OCI-LY1 (cell line): ENCODE data around the gene FMN1.

Experiments used
- H2AFZ ChIP-seq: fragments of 200-600 bp; sonication (generic), shearing (Covaris generic); 2 replicates; pipeline ENCODE4 v1.6.0; 2014; ENCODE audit warnings: antibody characterized with exemption, mild to moderate bottlenecking, low read length
- H3F3A ChIP-seq: fragments of 200-600 bp; sonication (generic), shearing (Covaris generic); 2 replicates; pipeline ENCODE4 v1.6.0; 2014; ENCODE audit warnings: mild to moderate bottlenecking, antibody characterized with exemption, low read length, moderate library complexity; ENCODE audit not compliant: insufficient read depth
- H3K27ac ChIP-seq: fragments of 200-600 bp; sonication (generic); 2 replicates; pipeline ENCODE4 v1.5.1; 2014; ENCODE audit warnings: low read length, mixed run types, mild to moderate bottlenecking, low read depth; ENCODE audit not compliant: poor library complexity, severe bottlenecking
- H3K27me3 ChIP-seq: fragments of 200-600 bp; sonication (generic); 2 replicates; pipeline ENCODE4 v1.6.0; 2014; ENCODE audit warnings: antibody characterized with exemption, mild to moderate bottlenecking, low read length, moderate library complexity; ENCODE audit not compliant: insufficient read depth
- H3K36me3 ChIP-seq: fragments of 200-600 bp; sonication (generic); 2 replicates; pipeline ENCODE4 v1.6.1; 2014; ENCODE audit warnings: mild to moderate bottlenecking, antibody characterized with exemption, low read length, moderate library complexity, mixed read lengths; ENCODE audit not compliant: insufficient read depth
- H3K4me1 ChIP-seq: fragments of 200-600 bp; sonication (generic); 2 replicates; pipeline ENCODE4 v1.5.1; 2014; ENCODE audit warnings: mild to moderate bottlenecking, low read length, moderate library complexity; ENCODE audit not compliant: insufficient read depth, severe bottlenecking
- H3K4me2 ChIP-seq: fragments of 200-600 bp; sonication (generic), shearing (Covaris generic); 2 replicates; pipeline ENCODE4 v1.6.1; 2014; ENCODE audit warnings: low read length
- H3K4me3 ChIP-seq: fragments of 200-600 bp; sonication (generic); 2 replicates; pipeline ENCODE4 v1.5.1; 2014; ENCODE audit warnings: low read length, low read depth, mild to moderate bottlenecking, mixed read lengths; ENCODE audit not compliant: poor library complexity, severe bottlenecking
- H3K79me2 ChIP-seq: fragments of 200-600 bp; shearing (Covaris generic); 2 replicates; pipeline ENCODE4 v1.6.1; 2016; ENCODE audit warnings: mixed run types, low read length, mixed read lengths; ENCODE audit not compliant: insufficient read depth
- H3K9ac ChIP-seq: fragments of 200-600 bp; sonication (generic), shearing (Covaris generic); 2 replicates; pipeline ENCODE4 v1.6.1; 2014; ENCODE audit warnings: mild to moderate bottlenecking, low read length, mixed read lengths
- H3K9me2 ChIP-seq: fragments of 200-600 bp; sonication (generic), shearing (Covaris generic); 2 replicates; pipeline ENCODE4 v1.6.1; 2014; ENCODE audit warnings: low read depth, mild to moderate bottlenecking, low read length, mixed read lengths
- H3K9me3 ChIP-seq: fragments of 200-600 bp; shearing (Covaris generic); 2 replicates; pipeline ENCODE4 v1.6.1; 2014; ENCODE audit warnings: low read length, mixed read lengths
- H4K20me1 ChIP-seq: fragments of 200-600 bp; sonication (generic), shearing (Covaris generic); 2 replicates; pipeline ENCODE4 v1.6.0; 2016; ENCODE audit warnings: mild to moderate bottlenecking, low read length; ENCODE audit not compliant: insufficient read depth
- CTCF ChIP-seq: fragments of 200-600 bp; sonication (generic), shearing (Covaris generic); IDR thresholded peaks from 2 replicates; pipeline ENCODE4 v1.5.1; 2017; ENCODE audit warnings: mild to moderate bottlenecking, antibody characterized with exemption, low read length, moderate library complexity, mixed read lengths
- EZH2 ChIP-seq: fragments of 200-600 bp; sonication (generic), shearing (Covaris generic); IDR thresholded peaks from 2 replicates; pipeline ENCODE4 v1.8.0; 2017; ENCODE audit warnings: borderline replicate concordance, mixed run types, mild to moderate bottlenecking, antibody characterized with exemption, low read length, moderate library complexity, mixed read lengths

FMN1 gene

GRCh38 chr15:32888221-32888761, 306.2 kb downstream of the FMN1 start:
- H2AFZ ChIP-seq = no peak overlapping the region
- no peaks in the 10 kb centered on the region for H4K20me1 ChIP-seq
- no peaks in the 10 kb centered on the region for H3K79me2 ChIP-seq
- H3F3A ChIP-seq = no peaks in the 10 kb centered on the region
- H3K4me2 ChIP-seq = no peak overlapping the region
- TF ChIP-seq EZH2 (no peak), CTCF (no peak)
- no peaks in the 10 kb centered on the region for H3K27me3 ChIP-seq
- no peak overlapping the region for H3K4me3 ChIP-seq
- no peak overlapping the region for H3K27ac ChIP-seq
- H3K9me2 ChIP-seq = no peaks in the 10 kb centered on the region
- H3K36me3 ChIP-seq = no peaks in the 10 kb centered on the region
- no peak overlapping the region for H3K9ac ChIP-seq
- H3K9me3 ChIP-seq = no peaks in the 10 kb centered on the region
- no peaks in the 10 kb centered on the region for H3K4me1 ChIP-seq

GRCh38 chr15:32887090-32887489, 307.4 kb downstream of the FMN1 start:
- Histone ChIP-seq H2AFZ (no peak overlapping the region), H3F3A (no peaks in the 10 kb centered on the region), H3K9me2 (no peaks in the 10 kb centered on the region), H3K4me2 (no peak overlapping the region), H4K20me1 (no peaks in the 10 kb centered on the region), H3K9ac (no peak overlapping the region), H3K27ac (no peak overlapping the region), H3K9me3 (no peaks in the 10 kb centered on the region), H3K4me1 (no peaks in the 10 kb centered on the region), H3K36me3 (no peaks in the 10 kb centered on the region), H3K27me3 (no peaks in the 10 kb centered on the region), H3K4me3 (no peak overlapping the region), H3K79me2 (no peaks in the 10 kb centered on the region)
- TF ChIP-seq EZH2 = no peak
- no peak for TF ChIP-seq CTCF

- Histone ChIP-seq H3K9me3 (no peaks in the 10 kb centered on the region), H3K9ac (no peak overlapping the region), H3K4me2 (no peak overlapping the region), H3F3A (no peaks in the 10 kb centered on the region), H3K27me3 (no peaks in the 10 kb centered on the region), H3K36me3 (no peaks in the 10 kb centered on the region), H3K27ac (no peak overlapping the region), H3K4me1 (no peaks in the 10 kb centered on the region), H4K20me1 (no peaks in the 10 kb centered on the region), H2AFZ (no peak overlapping the region), H3K9me2 (no peaks in the 10 kb centered on the region), H3K79me2 (no peaks in the 10 kb centered on the region), H3K4me3 (no peak overlapping the region)
- TF ChIP-seq EZH2 (no peak), CTCF (no peak)
Observed at GRCh38 chr15:32886459-32886858, 308.1 kb downstream of the FMN1 start.
